ENCODE results near the gene RNF40.

GRCh38 chr16:30808146-30808545 lies 46.0 kb downstream of the RNF40 start:
- TF ChIP-seq ZBTB33 (IDR thresholded peaks at IDR 0.05), result no peak
- no peak for TF ChIP-seq CTCF (IDR thresholded peaks at IDR 0.05; ENCODE audit: low read depth, low read length, missing input control)
- no peak for TF ChIP-seq ATF3 (IDR thresholded peaks at IDR 0.05)
- TF ChIP-seq EGR1 (IDR thresholded peaks at IDR 0.05; ENCODE audit: low read depth in 2 of 2), result no peak
- TF ChIP-seq RAD21 (IDR thresholded peaks at IDR 0.05), result no peak
- no peak for TF ChIP-seq REST (IDR thresholded peaks at IDR 0.05)
- TF ChIP-seq YY1 (IDR thresholded peaks at IDR 0.05), result no peak
- no peak for TF ChIP-seq MAX (IDR thresholded peaks at IDR 0.05)
- TF ChIP-seq TAF1 (conservative IDR thresholded peaks at IDR 0.05), result no peak
- no peak for TF ChIP-seq GABPA (IDR thresholded peaks at IDR 0.05 in 1 of 2, conservative IDR thresholded peaks at IDR 0.05 in 1 of 2)
- TF ChIP-seq SP1 (IDR thresholded peaks at IDR 0.05), result no peak
- no peak for TF ChIP-seq HNF4G (IDR thresholded peaks at IDR 0.05)
- TF ChIP-seq RXRA (IDR thresholded peaks at IDR 0.05), result no peak
